WTC11 (cell line): ENCODE measurements around the gene TMEM196. TPM values are rescaled to one million over a fixed set of nuclear protein-coding genes. Genes with fewer than 3 reads are reported as not detected.

Experiments
- ATAC-seq: fragments of 200-7000 bp; cut with Tn5 transposase; 2 replicates; pipeline ENCODE4 v1.10.0; 2021; ENCODE audit warnings: mild to moderate bottlenecking, moderate library complexity
- CTCF ChIA-PET: fragments of 300-600 bp; sonication (Branson Sonifier 250); formaldehyde crosslinking; loops from one replicate; lab custom pipeline; 2021; ENCODE audit warnings: antibody characterized with exemption; lab: Charles Lee
- POLR2A ChIA-PET: fragments of 350-600 bp; sonication (Branson Sonifier 250); formaldehyde crosslinking; loops from one replicate; lab custom pipeline; 2021; ENCODE audit warnings: antibody characterized with exemption; lab: Charles Lee
- DNase-seq: peaks from one replicate; pipeline ENCODE4 v3.0.0; 2021; ENCODE audit warnings: low spot score
- H3K27ac Mint-ChIP-seq: 2 replicates; pipeline ENCODE4 v1.8.0; 2021; ENCODE audit warnings: mixed read lengths
- H3K27me3 Mint-ChIP-seq: 2 replicates; pipeline ENCODE4 v1.8.0; 2021; ENCODE audit warnings: low read depth, mild to moderate bottlenecking, moderate library complexity, mixed read lengths
- H3K36me3 Mint-ChIP-seq: 2 replicates; pipeline ENCODE4 v1.8.0; 2021; ENCODE audit warnings: mixed read lengths
- H3K4me1 Mint-ChIP-seq: 2 replicates; pipeline ENCODE4 v1.8.0; 2022; ENCODE audit warnings: mixed read lengths
- H3K4me3 Mint-ChIP-seq: 2 replicates; pipeline ENCODE4 v1.8.0; 2021; ENCODE audit warnings: mild to moderate bottlenecking, moderate library complexity, mixed read lengths
- H3K9me3 Mint-ChIP-seq: 2 replicates; pipeline ENCODE4 v1.8.0; 2021; ENCODE audit warnings: mixed read lengths
- ATF1 ChIP-seq: sonication (generic); formaldehyde crosslinking; IDR thresholded peaks from 2 replicates; pipeline ENCODE4 v1.8.1; 2023; ENCODE audit warnings: mild to moderate bottlenecking, moderate library complexity, missing genetic modification reagents
- CREM ChIP-seq: sonication (generic); formaldehyde crosslinking; IDR thresholded peaks from 2 replicates; pipeline ENCODE4 v1.8.1; 2022; ENCODE audit warnings: mild to moderate bottlenecking, missing genetic modification reagents, moderate library complexity
- FOXJ3 ChIP-seq: sonication (generic); formaldehyde crosslinking; IDR thresholded peaks from 2 replicates; pipeline ENCODE4 v1.9.0; 2021; ENCODE audit warnings: missing genetic modification reagents, mild to moderate bottlenecking, borderline replicate concordance
- FOXP1 ChIP-seq: sonication (generic); formaldehyde crosslinking; IDR thresholded peaks from 2 replicates; pipeline ENCODE4 v1.8.0; 2022; ENCODE audit warnings: missing genetic modification reagents, mild to moderate bottlenecking, moderate library complexity, borderline replicate concordance
- MXD4 ChIP-seq: fragments of 250-450 bp; sonication (Bioruptor Pico); IDR thresholded peaks from 2 replicates; pipeline ENCODE4 v1.8.0; 2021; ENCODE audit warnings: mild to moderate bottlenecking, moderate library complexity, borderline replicate concordance
- NFE2L1 ChIP-seq: sonication (generic); formaldehyde crosslinking; IDR thresholded peaks from 2 replicates; pipeline ENCODE4 v1.8.1; 2023; ENCODE audit warnings: missing genetic modification reagents
- OVOL2 ChIP-seq: fragments of 250-450 bp; sonication (Bioruptor Pico); IDR thresholded peaks from 2 replicates; pipeline ENCODE4 v1.9.0; 2021; ENCODE audit warnings: mild to moderate bottlenecking, borderline replicate concordance
- SOX15 ChIP-seq: fragments of 250-450 bp; sonication (Bioruptor Pico); IDR thresholded peaks from 2 replicates; pipeline ENCODE4 v1.9.0; 2021; ENCODE audit warnings: mild to moderate bottlenecking
- SP1 ChIP-seq: sonication (generic); formaldehyde crosslinking; conservative IDR thresholded peaks from 2 replicates; pipeline ENCODE4 v1.8.1; 2022; ENCODE audit warnings: missing genetic modification reagents
- ZBTB21 ChIP-seq: sonication (generic); formaldehyde crosslinking; IDR thresholded peaks from 2 replicates; pipeline ENCODE4 v1.8.1; 2023; ENCODE audit warnings: mild to moderate bottlenecking, missing genetic modification reagents, borderline replicate concordance
- ZNF121 ChIP-seq: sonication (generic); formaldehyde crosslinking; IDR thresholded peaks from 2 replicates; pipeline ENCODE4 v1.8.0; 2023; ENCODE audit warnings: missing genetic modification reagents
- ZNF416 ChIP-seq: fragments of 250-450 bp; sonication (Bioruptor Pico); IDR thresholded peaks from 2 replicates; pipeline ENCODE4 v1.9.0; 2021; ENCODE audit warnings: mild to moderate bottlenecking, inconsistent platforms
- total RNA-seq: library from RNA; stranded (reverse); gene quantifications from 3 replicates; pipeline ENCODE4 v1.2.3, GENCODE V29; 2021
- TF ChIP-seq, protein P1 (sequence below): sonication (generic); formaldehyde crosslinking; IDR thresholded peaks from 2 replicates; pipeline ENCODE4 v1.8.0; 2022; ENCODE audit warnings: mild to moderate bottlenecking, missing genetic modification reagents
- TF ChIP-seq, protein P2 (sequence below): sonication (generic); formaldehyde crosslinking; conservative IDR thresholded peaks from 2 replicates; pipeline ENCODE4 v1.8.1; 2023; ENCODE audit warnings: mild to moderate bottlenecking, low read depth, missing genetic modification reagents, moderate library complexity
- TF ChIP-seq, protein P3 (sequence below): sonication (generic); formaldehyde crosslinking; IDR thresholded peaks from 2 replicates; pipeline ENCODE4 v1.8.1; 2023; ENCODE audit warnings: mild to moderate bottlenecking, missing genetic modification reagents, borderline replicate concordance
- TF ChIP-seq, protein P4 (sequence below): sonication (generic); formaldehyde crosslinking; IDR thresholded peaks from 2 replicates; pipeline ENCODE4 v1.8.1; 2023; ENCODE audit warnings: mild to moderate bottlenecking, missing genetic modification reagents, moderate library complexity
- TF ChIP-seq, protein P5 (sequence below): fragments of 250-450 bp; sonication (Bioruptor Pico); IDR thresholded peaks from 2 replicates; pipeline ENCODE4 v1.8.0; 2021; ENCODE audit warnings: mild to moderate bottlenecking
- TF ChIP-seq, protein P6 (sequence below): sonication (generic); formaldehyde crosslinking; IDR thresholded peaks from 2 replicates; pipeline ENCODE4 v1.8.1; 2023; ENCODE audit warnings: mild to moderate bottlenecking, missing genetic modification reagents, moderate library complexity
- TF ChIP-seq, protein P7 (sequence below): sonication (generic); formaldehyde crosslinking; IDR thresholded peaks from 2 replicates; pipeline ENCODE4 v1.8.1; 2022; ENCODE audit warnings: mild to moderate bottlenecking, missing genetic modification reagents, moderate library complexity, borderline replicate concordance
- TF ChIP-seq, protein P8 (sequence below): sonication (generic); formaldehyde crosslinking; IDR thresholded peaks from 2 replicates; pipeline ENCODE4 v1.8.1; 2022; ENCODE audit warnings: missing genetic modification reagents, borderline replicate concordance

Gene TMEM196
- total RNA-seq, 1 experiment from 2014 or later: 0.42 TPM

DNA sequence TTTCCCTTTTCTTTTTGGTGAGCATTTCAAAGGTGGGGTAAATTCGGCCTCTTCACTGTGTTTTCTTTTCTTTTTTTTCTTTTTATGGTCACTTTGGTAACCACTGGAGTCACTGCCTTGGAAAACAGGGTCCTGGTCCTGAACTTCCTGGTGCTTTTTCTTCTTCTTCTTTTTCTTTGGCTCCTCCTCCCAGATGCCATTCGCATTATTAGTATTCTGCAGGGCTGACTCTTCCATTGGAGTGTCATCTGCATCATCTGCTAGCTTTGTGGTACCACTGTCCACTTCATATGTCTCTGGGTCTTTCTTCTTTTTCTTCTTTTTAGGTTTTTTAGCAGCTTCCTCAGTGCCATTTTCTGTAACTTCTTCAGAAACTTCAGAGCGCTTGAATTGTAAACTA is 75.1 kb downstream of the TMEM196 start:
- ATAC-seq: no peak
- TF ChIP-seq SP1 (CRISPR knock-in tag): no peak
- no peak for TF ChIP-seq ZBTB21 (CRISPR knock-in tag)
- TF ChIP-seq SOX15 (CRISPR knock-in tag): no peak
- H3K9me3 Mint-ChIP-seq: peaks cover 10% of the 10 kb centered on the region
- peaks cover 19% of the 10 kb centered on the region for H3K36me3 Mint-ChIP-seq
- ChIA-PET POLR2A (no interaction called here), CTCF (interaction anchor here (1.7 kb wide), 1 partner anchor 11 kb away, joined by 6 read pairs; the partner anchor contains the start of gene POLR1F)
- peaks cover 2% of the 10 kb centered on the region; the same call in 1 of the 2 replicates for H3K4me1 Mint-ChIP-seq
- H3K4me3 Mint-ChIP-seq: no peak overlapping the region
- H3K27me3 Mint-ChIP-seq: no peaks in the 10 kb centered on the region
- no peak for DNase-seq
- no peak overlapping the region for H3K27ac Mint-ChIP-seq

DNA sequence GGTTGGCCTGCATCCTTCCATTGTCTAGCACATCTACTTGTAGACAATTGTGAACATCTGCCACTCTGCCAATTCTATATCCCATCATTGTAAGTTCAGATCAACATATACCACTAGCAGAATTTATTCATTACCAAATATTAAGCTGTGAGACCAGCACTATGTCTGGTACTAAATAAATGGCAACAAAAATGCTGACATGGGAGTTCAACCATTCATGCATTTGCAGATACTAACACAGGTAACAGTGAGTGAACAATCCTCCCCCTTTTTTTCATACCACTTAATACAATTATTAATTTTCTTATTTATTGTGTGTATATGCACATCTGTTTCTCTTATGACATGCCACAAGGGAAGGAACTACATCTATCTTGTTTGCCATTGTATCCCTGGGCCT is 76.5 kb downstream of the TMEM196 start:
- CTCF ChIA-PET: interaction anchor here (1.7 kb wide), 1 partner anchor 12 kb away, joined by 6 read pairs; the partner anchor contains the start of gene POLR1F
- no peaks in the 10 kb centered on the region for H3K27me3 Mint-ChIP-seq
- ATAC-seq (no peak), DNase-seq (no peak)
- H3K27ac Mint-ChIP-seq: no peak overlapping the region
- POLR2A ChIA-PET: no interaction called here
- H3K4me1 Mint-ChIP-seq: peaks cover 2% of the 10 kb centered on the region; the same call in 1 of the 2 replicates
- H3K4me3 Mint-ChIP-seq: no peak overlapping the region
- H3K9me3 Mint-ChIP-seq: peaks cover 19% of the 10 kb centered on the region
- H3K36me3 Mint-ChIP-seq: peaks cover 21% of the 10 kb centered on the region
- TF ChIP-seq, protein P1, sequence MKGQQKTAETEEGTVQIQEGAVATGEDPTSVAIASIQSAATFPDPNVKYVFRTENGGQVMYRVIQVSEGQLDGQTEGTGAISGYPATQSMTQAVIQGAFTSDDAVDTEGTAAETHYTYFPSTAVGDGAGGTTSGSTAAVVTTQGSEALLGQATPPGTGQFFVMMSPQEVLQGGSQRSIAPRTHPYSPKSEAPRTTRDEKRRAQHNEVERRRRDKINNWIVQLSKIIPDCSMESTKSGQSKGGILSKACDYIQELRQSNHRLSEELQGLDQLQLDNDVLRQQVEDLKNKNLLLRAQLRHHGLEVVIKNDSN (CRISPR knock-in tag): no peak
- no peak for TF ChIP-seq FOXP1 (CRISPR knock-in tag)
- TF ChIP-seq ATF1 (CRISPR knock-in tag): no peak
- TF ChIP-seq, protein P2, sequence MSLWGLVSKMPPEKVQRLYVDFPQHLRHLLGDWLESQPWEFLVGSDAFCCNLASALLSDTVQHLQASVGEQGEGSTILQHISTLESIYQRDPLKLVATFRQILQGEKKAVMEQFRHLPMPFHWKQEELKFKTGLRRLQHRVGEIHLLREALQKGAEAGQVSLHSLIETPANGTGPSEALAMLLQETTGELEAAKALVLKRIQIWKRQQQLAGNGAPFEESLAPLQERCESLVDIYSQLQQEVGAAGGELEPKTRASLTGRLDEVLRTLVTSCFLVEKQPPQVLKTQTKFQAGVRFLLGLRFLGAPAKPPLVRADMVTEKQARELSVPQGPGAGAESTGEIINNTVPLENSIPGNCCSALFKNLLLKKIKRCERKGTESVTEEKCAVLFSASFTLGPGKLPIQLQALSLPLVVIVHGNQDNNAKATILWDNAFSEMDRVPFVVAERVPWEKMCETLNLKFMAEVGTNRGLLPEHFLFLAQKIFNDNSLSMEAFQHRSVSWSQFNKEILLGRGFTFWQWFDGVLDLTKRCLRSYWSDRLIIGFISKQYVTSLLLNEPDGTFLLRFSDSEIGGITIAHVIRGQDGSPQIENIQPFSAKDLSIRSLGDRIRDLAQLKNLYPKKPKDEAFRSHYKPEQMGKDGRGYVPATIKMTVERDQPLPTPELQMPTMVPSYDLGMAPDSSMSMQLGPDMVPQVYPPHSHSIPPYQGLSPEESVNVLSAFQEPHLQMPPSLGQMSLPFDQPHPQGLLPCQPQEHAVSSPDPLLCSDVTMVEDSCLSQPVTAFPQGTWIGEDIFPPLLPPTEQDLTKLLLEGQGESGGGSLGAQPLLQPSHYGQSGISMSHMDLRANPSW (CRISPR knock-in tag): no peak
- TF ChIP-seq, protein P3, sequence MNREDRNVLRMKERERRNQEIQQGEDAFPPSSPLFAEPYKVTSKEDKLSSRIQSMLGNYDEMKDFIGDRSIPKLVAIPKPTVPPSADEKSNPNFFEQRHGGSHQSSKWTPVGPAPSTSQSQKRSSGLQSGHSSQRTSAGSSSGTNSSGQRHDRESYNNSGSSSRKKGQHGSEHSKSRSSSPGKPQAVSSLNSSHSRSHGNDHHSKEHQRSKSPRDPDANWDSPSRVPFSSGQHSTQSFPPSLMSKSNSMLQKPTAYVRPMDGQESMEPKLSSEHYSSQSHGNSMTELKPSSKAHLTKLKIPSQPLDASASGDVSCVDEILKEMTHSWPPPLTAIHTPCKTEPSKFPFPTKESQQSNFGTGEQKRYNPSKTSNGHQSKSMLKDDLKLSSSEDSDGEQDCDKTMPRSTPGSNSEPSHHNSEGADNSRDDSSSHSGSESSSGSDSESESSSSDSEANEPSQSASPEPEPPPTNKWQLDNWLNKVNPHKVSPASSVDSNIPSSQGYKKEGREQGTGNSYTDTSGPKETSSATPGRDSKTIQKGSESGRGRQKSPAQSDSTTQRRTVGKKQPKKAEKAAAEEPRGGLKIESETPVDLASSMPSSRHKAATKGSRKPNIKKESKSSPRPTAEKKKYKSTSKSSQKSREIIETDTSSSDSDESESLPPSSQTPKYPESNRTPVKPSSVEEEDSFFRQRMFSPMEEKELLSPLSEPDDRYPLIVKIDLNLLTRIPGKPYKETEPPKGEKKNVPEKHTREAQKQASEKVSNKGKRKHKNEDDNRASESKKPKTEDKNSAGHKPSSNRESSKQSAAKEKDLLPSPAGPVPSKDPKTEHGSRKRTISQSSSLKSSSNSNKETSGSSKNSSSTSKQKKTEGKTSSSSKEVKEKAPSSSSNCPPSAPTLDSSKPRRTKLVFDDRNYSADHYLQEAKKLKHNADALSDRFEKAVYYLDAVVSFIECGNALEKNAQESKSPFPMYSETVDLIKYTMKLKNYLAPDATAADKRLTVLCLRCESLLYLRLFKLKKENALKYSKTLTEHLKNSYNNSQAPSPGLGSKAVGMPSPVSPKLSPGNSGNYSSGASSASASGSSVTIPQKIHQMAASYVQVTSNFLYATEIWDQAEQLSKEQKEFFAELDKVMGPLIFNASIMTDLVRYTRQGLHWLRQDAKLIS (CRISPR knock-in tag): no peak
- TF ChIP-seq, protein P4, sequence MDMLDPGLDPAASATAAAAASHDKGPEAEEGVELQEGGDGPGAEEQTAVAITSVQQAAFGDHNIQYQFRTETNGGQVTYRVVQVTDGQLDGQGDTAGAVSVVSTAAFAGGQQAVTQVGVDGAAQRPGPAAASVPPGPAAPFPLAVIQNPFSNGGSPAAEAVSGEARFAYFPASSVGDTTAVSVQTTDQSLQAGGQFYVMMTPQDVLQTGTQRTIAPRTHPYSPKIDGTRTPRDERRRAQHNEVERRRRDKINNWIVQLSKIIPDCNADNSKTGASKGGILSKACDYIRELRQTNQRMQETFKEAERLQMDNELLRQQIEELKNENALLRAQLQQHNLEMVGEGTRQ (CRISPR knock-in tag): no peak
- TF ChIP-seq, protein P5, sequence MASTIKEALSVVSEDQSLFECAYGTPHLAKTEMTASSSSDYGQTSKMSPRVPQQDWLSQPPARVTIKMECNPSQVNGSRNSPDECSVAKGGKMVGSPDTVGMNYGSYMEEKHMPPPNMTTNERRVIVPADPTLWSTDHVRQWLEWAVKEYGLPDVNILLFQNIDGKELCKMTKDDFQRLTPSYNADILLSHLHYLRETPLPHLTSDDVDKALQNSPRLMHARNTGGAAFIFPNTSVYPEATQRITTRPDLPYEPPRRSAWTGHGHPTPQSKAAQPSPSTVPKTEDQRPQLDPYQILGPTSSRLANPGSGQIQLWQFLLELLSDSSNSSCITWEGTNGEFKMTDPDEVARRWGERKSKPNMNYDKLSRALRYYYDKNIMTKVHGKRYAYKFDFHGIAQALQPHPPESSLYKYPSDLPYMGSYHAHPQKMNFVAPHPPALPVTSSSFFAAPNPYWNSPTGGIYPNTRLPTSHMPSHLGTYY (CRISPR knock-in tag): no peak
- no peak for TF ChIP-seq OVOL2
- TF ChIP-seq, protein P6, sequence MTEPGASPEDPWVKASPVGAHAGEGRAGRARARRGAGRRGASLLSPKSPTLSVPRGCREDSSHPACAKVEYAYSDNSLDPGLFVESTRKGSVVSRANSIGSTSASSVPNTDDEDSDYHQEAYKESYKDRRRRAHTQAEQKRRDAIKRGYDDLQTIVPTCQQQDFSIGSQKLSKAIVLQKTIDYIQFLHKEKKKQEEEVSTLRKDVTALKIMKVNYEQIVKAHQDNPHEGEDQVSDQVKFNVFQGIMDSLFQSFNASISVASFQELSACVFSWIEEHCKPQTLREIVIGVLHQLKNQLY (CRISPR knock-in tag): no peak
- TF ChIP-seq ZNF416 (CRISPR knock-in tag): no peak
- TF ChIP-seq NFE2L1 (CRISPR knock-in tag): no peak
- no peak for TF ChIP-seq MXD4 (CRISPR knock-in tag)
- no peak for TF ChIP-seq CREM
- TF ChIP-seq, protein P7, sequence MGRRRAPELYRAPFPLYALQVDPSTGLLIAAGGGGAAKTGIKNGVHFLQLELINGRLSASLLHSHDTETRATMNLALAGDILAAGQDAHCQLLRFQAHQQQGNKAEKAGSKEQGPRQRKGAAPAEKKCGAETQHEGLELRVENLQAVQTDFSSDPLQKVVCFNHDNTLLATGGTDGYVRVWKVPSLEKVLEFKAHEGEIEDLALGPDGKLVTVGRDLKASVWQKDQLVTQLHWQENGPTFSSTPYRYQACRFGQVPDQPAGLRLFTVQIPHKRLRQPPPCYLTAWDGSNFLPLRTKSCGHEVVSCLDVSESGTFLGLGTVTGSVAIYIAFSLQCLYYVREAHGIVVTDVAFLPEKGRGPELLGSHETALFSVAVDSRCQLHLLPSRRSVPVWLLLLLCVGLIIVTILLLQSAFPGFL (CRISPR knock-in tag): no peak
- no peak for TF ChIP-seq ZNF121
- TF ChIP-seq, protein P8, sequence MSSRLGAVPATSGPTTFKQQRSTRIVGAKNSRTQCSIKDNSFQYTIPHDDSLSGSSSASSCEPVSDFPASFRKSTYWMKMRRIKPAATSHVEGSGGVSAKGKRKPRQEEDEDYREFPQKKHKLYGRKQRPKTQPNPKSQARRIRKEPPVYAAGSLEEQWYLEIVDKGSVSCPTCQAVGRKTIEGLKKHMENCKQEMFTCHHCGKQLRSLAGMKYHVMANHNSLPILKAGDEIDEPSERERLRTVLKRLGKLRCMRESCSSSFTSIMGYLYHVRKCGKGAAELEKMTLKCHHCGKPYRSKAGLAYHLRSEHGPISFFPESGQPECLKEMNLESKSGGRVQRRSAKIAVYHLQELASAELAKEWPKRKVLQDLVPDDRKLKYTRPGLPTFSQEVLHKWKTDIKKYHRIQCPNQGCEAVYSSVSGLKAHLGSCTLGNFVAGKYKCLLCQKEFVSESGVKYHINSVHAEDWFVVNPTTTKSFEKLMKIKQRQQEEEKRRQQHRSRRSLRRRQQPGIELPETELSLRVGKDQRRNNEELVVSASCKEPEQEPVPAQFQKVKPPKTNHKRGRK: no peak
- no peak for TF ChIP-seq FOXJ3 (CRISPR knock-in tag)
